UCSD-AML1 (cell line): ENCODE results near the gene SIAE.

Experiments
- DNase-seq: peaks from one replicate; lab custom pipeline; 2025; ENCODE audit not compliant: unreplicated experiment; lab: John Stamatoyannopoulos, UW

The SIAE gene

DNA sequence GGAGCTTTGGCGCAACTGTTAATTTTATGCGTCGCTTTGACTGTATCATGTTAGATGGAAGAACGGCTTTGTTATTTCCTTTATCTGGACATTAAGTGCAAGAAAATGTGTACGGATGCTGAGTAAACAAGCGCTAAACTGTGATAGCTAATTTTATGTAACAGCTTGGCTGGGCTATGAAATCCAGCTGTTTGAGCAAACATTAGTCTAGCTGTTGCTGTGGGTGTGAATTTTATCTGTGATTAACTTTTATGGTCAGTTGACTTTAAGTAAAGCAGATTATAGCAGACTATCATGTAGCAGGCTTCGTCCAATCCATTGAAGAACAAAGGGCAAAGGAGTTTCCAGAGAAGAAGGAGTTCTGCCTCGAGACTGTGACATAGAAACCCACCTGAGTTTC is 89.8 kb downstream of the SIAE start:
- no peak for DNase-seq
